AG04449 (cell line): Measurements from ENCODE around the gene LRRN4CL.
"Not testable (repeated sequence)": the region's sequence is repeated elsewhere in the genome, so short reads cannot be mapped to it uniquely, and the experiment has no call there.

Experiments used
- CTCF ChIA-PET: fragments of 350-600 bp; formaldehyde crosslinking; extraction: SDS; loops from one replicate; lab custom pipeline; 2021; ENCODE audit warnings: antibody characterized with exemption; lab: Yijun Ruan, JAX
- POLR2A ChIA-PET: fragments of 400-600, 350-600 bp; formaldehyde crosslinking; extraction: SDS; loops from one replicate; lab custom pipeline; 2020; ENCODE audit warnings: antibody characterized with exemption, inconsistent platforms; lab: Yijun Ruan, JAX
- DNase-seq: peaks from one replicate; pipeline ENCODE4 v3.0.0-alpha.2; 2010; ENCODE audit warnings: low read depth, low spot score
- H3K4me3 ChIP-seq: 2 replicates; pipeline ENCODE4 v1.5.1; 2011; ENCODE audit warnings: low read depth, mild to moderate bottlenecking, control low read depth, low read length
- CTCF ChIP-seq: IDR thresholded peaks from one replicate; pipeline ENCODE4 v1.5.1; 2011; ENCODE audit warnings: mild to moderate bottlenecking, moderate library complexity, low read length, control low read depth, inconsistent platforms; ENCODE audit not compliant: insufficient read depth; ENCODE audit errors: missing control alignments

Gene LRRN4CL

GRCh38 chr11:62708392-62708791, 19.1 kb upstream of the LRRN4CL start:
- no peak overlapping the region; the same call in 1 of the 2 replicates for H3K4me3 ChIP-seq
- TF ChIP-seq CTCF = no peak
- no peak for DNase-seq
- ChIA-PET POLR2A (interaction anchor here (1.1 to 4.5 kb wide), 6 partner anchors 16 to 308 kb away, joined by 3 to 24 read pairs (median 4); partner anchors contain the start of genes C11orf98, CSKMT, HNRNPUL2 and LRRN4CL), CTCF (interaction anchor here (1.1 to 11.2 kb wide), 4 partner anchors 8 to 37 kb away, joined by 3 to 152 read pairs (median 4); partner anchors contain the start of gene LRRN4CL)

DNA sequence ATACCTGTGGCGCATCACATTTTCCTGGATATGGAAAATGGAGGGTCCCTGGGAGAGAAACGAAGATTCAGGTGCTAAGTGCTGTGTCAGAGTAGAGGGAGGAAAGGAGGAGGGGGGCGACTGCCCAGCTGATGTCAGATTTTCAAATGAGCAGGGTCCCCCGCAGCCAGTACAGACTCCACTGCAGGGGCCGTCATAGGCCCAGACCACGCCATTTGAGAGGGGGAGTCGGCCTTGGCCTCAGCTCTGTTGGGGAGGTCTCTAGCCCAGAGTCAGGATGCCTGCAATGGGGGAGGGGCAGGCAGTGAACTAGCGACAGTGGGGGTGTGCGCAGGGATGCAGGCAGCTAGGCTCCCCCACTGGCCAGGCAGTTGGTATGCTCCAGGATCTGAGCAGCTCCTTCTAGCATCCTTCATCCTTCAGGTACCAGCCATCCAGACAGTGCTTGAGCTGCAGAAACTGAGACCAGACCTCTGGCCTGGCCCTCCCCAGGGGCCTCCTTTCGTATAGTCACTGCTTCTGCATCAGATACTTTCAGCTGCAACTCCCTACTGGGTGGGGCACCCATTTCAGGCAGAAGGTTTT, 18.0 kb upstream of the LRRN4CL start, which contains the start of the genes BSCL2 and GNG3:
TSS of gene BSCL2 (minus strand) at position 148 of the 585 bp plus-strand sequence. CDS start 229 bp downstream, outside the sequence.
TSS of gene GNG3 (plus strand) at position 400 of the 585 bp plus-strand sequence. CDS start 620 bp downstream, outside the sequence.
- ChIA-PET POLR2A (interaction anchor here (0.6 to 4.5 kb wide), 8 partner anchors 18 to 134 kb away, joined by 3 to 24 read pairs (median 5); partner anchors contain the start of genes B3GAT3, HNRNPUL2, LRRN4CL and ZBTB3), CTCF (interaction anchor here (0.9 to 11.2 kb wide), 5 partner anchors 10 to 311 kb away, joined by 3 to 152 read pairs (median 3); partner anchors contain the start of genes C11orf98, CSKMT and LRRN4CL)

DNA sequence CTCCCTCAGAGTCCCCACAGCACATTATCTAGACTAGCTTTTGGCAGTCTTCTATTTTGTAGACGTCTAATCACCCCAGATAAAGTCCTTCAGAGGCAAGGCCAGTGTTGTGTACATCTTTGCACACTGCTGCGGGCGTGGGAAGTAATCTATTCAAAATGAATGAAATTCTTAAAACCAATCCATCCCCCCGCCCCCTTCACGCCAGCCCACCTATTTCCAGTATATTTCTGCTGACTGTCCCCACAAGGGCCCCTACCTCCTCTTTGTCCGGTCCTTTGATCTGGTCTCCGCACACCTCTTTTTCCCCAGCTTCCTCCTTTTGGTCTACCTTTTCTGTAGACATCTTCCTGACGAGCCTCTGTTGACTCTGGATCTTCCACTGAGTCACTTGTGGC, 17.5 kb upstream of the LRRN4CL start:
- CTCF ChIA-PET = interaction anchor here (0.9 to 11.2 kb wide), 7 partner anchors 10 to 314 kb away, joined by 3 to 152 read pairs (median 3); partner anchors contain the start of genes C11orf98, CSKMT and LRRN4CL
- POLR2A ChIA-PET = interaction anchor here (0.6 to 2.4 kb wide), 9 partner anchors 17 to 134 kb away, joined by 3 to 18 read pairs (median 4); partner anchors contain the start of genes B3GAT3, C11orf98, CSKMT and HNRNPUL2
- DNase-seq = no peak
- H3K4me3 ChIP-seq = no peak overlapping the region
- no peak for TF ChIP-seq CTCF

More for the DNA sequence above, 18.0 kb upstream of the LRRN4CL start, which contains the start of the genes BSCL2 and GNG3:
- no peak for DNase-seq
- no peak for TF ChIP-seq CTCF
- peak within 1 kb of the TSS; percentile 53 for H3K4me3 ChIP-seq

GRCh38 chr11:62705880-62706849, 16.8 kb upstream of the LRRN4CL start:
- H3K4me3 ChIP-seq = peak overlapping the region; percentile 77
- POLR2A ChIA-PET = interaction anchor here (0.7 to 2.4 kb wide), 12 partner anchors 12 to 135 kb away, joined by 3 to 18 read pairs (median 5); partner anchors contain the start of genes C11orf98, CSKMT, HNRNPUL2 and INTS5
- DNase-seq = no peak
- no peak for TF ChIP-seq CTCF
- CTCF ChIA-PET = interaction anchor here (0.9 to 11.2 kb wide), 5 partner anchors 10 to 313 kb away, joined by 3 to 152 read pairs (median 4); partner anchors contain the start of gene LRRN4CL

DNA sequence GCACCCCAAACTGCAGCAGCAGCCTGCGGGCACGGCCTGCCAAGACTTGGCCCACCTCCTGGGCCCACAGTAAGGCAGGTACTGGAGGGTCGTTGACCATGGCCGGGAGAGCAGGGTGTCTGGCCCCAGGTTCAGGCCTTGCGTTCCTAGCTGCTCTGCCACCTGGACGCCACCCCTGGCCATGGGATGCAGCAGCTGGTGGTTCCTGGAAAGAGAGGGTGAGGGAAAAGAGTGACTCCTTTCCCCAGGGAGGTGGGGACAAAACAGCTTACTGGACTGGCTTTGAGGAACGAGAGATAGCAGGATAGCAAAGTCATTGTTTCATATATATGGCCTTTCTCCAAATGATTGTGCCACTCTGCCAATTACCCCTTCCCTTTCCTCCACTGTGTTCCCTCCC, 16.1 kb upstream of the LRRN4CL start:
- TF ChIP-seq CTCF = no peak
- ChIA-PET POLR2A (interaction anchor here (0.7 to 2.4 kb wide), 11 partner anchors 11 to 136 kb away, joined by 3 to 18 read pairs (median 6); partner anchors contain the start of genes C11orf98, CSKMT, HNRNPUL2 and INTS5), CTCF (interaction anchor here (1.1 to 11.2 kb wide), 5 partner anchors 13 to 312 kb away, joined by 3 to 152 read pairs (median 4); partner anchors contain the start of gene LRRN4CL)
- DNase-seq = no peak
- peak overlapping the region; percentile 77 for H3K4me3 ChIP-seq

GRCh38 chr11:62703921-62704320, 14.6 kb upstream of the LRRN4CL start:
- H3K4me3 ChIP-seq, DNase-seq: not testable (repeated sequence)
- POLR2A ChIA-PET = interaction anchor here (1.3 kb wide), 1 partner anchor 10 kb away, joined by 6 read pairs; no protein-coding TSS in a partner anchor
- CTCF ChIA-PET = interaction anchor here (1.3 to 11.2 kb wide), 2 partner anchors 12 to 308 kb away, joined by 3 to 152 read pairs; partner anchors contain the start of gene LRRN4CL
